ENCODE measurements around the gene RPL21.

DNA sequence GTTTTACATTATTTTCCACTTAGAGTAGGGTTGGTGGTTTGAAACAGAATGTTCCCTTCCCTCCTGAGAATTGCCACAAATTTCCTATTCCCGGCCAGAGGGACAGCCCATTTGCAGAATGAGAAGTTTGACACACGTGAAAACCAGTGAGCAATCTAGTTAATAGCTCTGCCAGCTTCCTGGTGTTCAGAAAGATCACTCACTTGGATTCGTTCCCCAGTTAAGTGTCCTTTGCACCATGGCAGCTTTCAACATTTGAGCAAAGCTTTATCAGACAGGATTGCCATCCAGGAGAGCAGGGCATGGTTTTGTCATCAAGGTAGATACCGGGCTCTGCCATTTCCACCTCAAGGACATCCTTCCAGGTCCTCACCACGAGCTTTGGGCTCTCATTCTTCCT lies 47.5 kb downstream of the RPL21 start:
- no peak for TF ChIP-seq CTCF (IDR thresholded peaks at IDR 0.05)
- no peak for TF ChIP-seq POLR2A (IDR thresholded peaks at IDR 0.05)
- TF ChIP-seq POLR2AphosphoS5 (IDR thresholded peaks at IDR 0.05; ENCODE audit: insufficient read depth in 1 of 2, low read depth in 1 of 2): no peak
